Measurements from ENCODE around the gene C2orf42. TPM values are rescaled to one million over a fixed set of nuclear protein-coding genes. Genes with fewer than 3 reads are reported as not detected.
A peak's percentile ranks its signal among the peaks of the same experiment; 100 is the strongest.

C2orf42 gene
- polyA plus RNA-seq, 3 donors: 3.0 to 5.5 (median 4.0) TPM

GRCh38 chr2:70123829-70124116, 67.0 kb downstream of the C2orf42 start:
- DNase-seq: no peak
- H3K36me3 Mint-ChIP-seq: no peaks in the 10 kb centered on the region
- peak overlapping the region; percentile 84 for H3K4me2 ChIP-seq (replicated peaks; ENCODE audit: extremely low read depth, low read length, poor library complexity, severe bottlenecking)
- no peaks in the 10 kb centered on the region for H3K9me3 Mint-ChIP-seq
- no peak for TF ChIP-seq CTCF (IDR thresholded peaks at IDR 0.05)
- peak overlapping the region; percentile 99 to 100 for H3K27ac ChIP-seq (ENCODE audit: low read depth in 1 of 2, low read length in 2 of 2)
- H3K9ac ChIP-seq (ENCODE audit: insufficient read depth, low read length, poor library complexity, severe bottlenecking): peak overlapping the region; percentile 95
- peaks cover 73% of the 10 kb centered on the region for H3K4me1 Mint-ChIP-seq
- no peaks in the 10 kb centered on the region for H3K27me3 ChIP-seq (ENCODE audit: control insufficient read depth in 2 of 2, insufficient read depth in 2 of 2, low read length in 2 of 2)
- 14% methylated on average over 9 of the region's 11 CpGs for WGBS (ENCODE audit: insufficient coverage)
- H3K4me3 Mint-ChIP-seq: peak overlapping the region; percentile 86 to 96
- H3K9me3 ChIP-seq (replicated peaks in 1 of 2; ENCODE audit: control insufficient read depth in 1 of 2, insufficient read depth in 1 of 2, low read length in 2 of 2): no peaks in the 10 kb centered on the region
- peak overlapping the region; percentile 68 for H2AFZ ChIP-seq (ENCODE audit: insufficient read depth, low read depth, low read length, poor library complexity, severe bottlenecking)
- intact Hi-C loops (cut with micrococcal nuclease): loop anchor here in 1 of 2 donors (2.0 kb wide), 2 partner anchors 17 to 33 kb away; no protein-coding TSS in a partner anchor
- H3K36me3 ChIP-seq (replicated peaks in 1 of 2; ENCODE audit: control insufficient read depth in 1 of 2, insufficient read depth in 2 of 2, low read length in 2 of 2): no peaks in the 10 kb centered on the region
- peak overlapping the region; percentile 59 to 81 (median 70) for H3K4me3 ChIP-seq (replicated peaks in 1 of 3; ENCODE audit: low read depth in 2 of 3, low read length in 3 of 3)
- peaks cover 65 to 75% of the 10 kb centered on the region in 2 donors for H3K4me1 ChIP-seq (ENCODE audit: control insufficient read depth in 1 of 2, insufficient read depth in 2 of 2, low read length in 2 of 2)
- peak overlapping the region; percentile 100 for H3K27ac Mint-ChIP-seq
- H3K27me3 Mint-ChIP-seq (ENCODE audit: low read depth in 3 of 3): peaks cover 0 to 4% (median 0%) of the 10 kb centered on the region in 3 donors
- H4K20me1 ChIP-seq (ENCODE audit: insufficient read depth, low read length): no peaks in the 10 kb centered on the region
- no peaks in the 10 kb centered on the region for H3K79me2 ChIP-seq (ENCODE audit: insufficient read depth, low read length)

DNA sequence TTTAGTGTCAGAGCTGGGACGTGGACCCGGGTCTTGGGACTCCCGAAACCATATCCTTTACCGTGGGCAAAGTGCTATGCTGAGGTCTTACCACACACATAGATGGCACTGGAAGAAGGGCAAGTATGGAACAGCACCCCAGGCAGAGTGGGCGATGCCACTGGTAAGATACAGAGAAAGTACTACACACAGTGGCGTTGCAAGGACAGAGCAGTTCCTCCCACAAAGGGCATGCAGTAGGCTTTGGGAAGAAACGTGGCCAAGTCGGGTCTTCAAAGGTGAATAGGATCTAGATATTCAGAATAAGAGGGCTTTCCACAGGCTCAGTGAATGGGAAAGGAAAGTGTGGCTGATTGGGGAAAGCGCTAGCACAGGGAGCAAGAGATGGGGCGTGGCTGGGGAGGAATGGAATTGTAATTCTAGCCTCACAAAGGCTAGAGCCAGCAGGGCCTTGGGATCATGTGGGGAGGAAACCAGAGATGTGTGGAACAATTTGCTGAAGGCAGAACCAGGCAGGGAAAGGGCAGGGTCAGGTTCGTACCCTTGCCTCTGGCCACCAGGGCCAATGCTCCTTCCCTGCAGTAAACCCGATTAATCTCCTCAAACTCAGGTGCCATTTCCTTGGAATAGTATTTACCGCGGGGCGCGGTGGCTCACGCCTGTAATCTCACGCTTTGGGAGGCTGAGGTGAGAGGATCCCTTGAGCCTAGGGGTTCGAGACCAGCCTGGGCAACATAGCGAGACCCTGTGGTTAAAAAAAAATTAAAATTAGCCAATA, 67.6 kb downstream of the C2orf42 start:
- DNase-seq: no peak
- H3K27me3 Mint-ChIP-seq (ENCODE audit: low read depth in 3 of 3): peaks cover 0 to 4% (median 0%) of the 10 kb centered on the region in 3 donors
- H3K9ac ChIP-seq (ENCODE audit: insufficient read depth, low read length, poor library complexity, severe bottlenecking): peak overlapping the region; percentile 95
- peaks cover 69 to 78% of the 10 kb centered on the region in 2 donors for H3K4me1 ChIP-seq (ENCODE audit: control insufficient read depth in 1 of 2, insufficient read depth in 2 of 2, low read length in 2 of 2)
- H3K4me1 Mint-ChIP-seq: peaks cover 72% of the 10 kb centered on the region
- no peak for TF ChIP-seq CTCF (IDR thresholded peaks at IDR 0.05)
- no peaks in the 10 kb centered on the region for H3K9me3 ChIP-seq (replicated peaks in 1 of 2; ENCODE audit: control insufficient read depth in 1 of 2, insufficient read depth in 1 of 2, low read length in 2 of 2)
- peak overlapping the region; percentile 68 for H2AFZ ChIP-seq (ENCODE audit: insufficient read depth, low read depth, low read length, poor library complexity, severe bottlenecking)
- no peaks in the 10 kb centered on the region for H3K36me3 Mint-ChIP-seq
- no peaks in the 10 kb centered on the region for H3K9me3 Mint-ChIP-seq
- peak overlapping the region; percentile 100 for H3K27ac Mint-ChIP-seq
- peak overlapping the region; percentile 84 for H3K4me2 ChIP-seq (replicated peaks; ENCODE audit: extremely low read depth, low read length, poor library complexity, severe bottlenecking)
- H3K79me2 ChIP-seq (ENCODE audit: insufficient read depth, low read length): no peaks in the 10 kb centered on the region
- no peaks in the 10 kb centered on the region for H3K36me3 ChIP-seq (replicated peaks in 1 of 2; ENCODE audit: control insufficient read depth in 1 of 2, insufficient read depth in 2 of 2, low read length in 2 of 2)
- H3K27ac ChIP-seq (ENCODE audit: low read depth in 1 of 2, low read length in 2 of 2): peak overlapping the region; percentile 99 to 100
- 75% methylated on average over 12 of the region's 20 CpGs for WGBS (ENCODE audit: insufficient coverage)
- no peaks in the 10 kb centered on the region for H3K27me3 ChIP-seq (ENCODE audit: control insufficient read depth in 2 of 2, insufficient read depth in 2 of 2, low read length in 2 of 2)
- intact Hi-C loops (cut with micrococcal nuclease): loop anchor here in 1 of 2 donors (2.0 kb wide), 1 partner anchor 32 kb away; no protein-coding TSS in a partner anchor
- no peaks in the 10 kb centered on the region for H4K20me1 ChIP-seq (ENCODE audit: insufficient read depth, low read length)
- peak overlapping the region; percentile 59 to 81 (median 70) for H3K4me3 ChIP-seq (replicated peaks in 1 of 3; ENCODE audit: low read depth in 2 of 3, low read length in 3 of 3)
- H3K4me3 Mint-ChIP-seq: peak overlapping the region; percentile 86 to 96

All from CD14-positive monocyte (primary cell).